ENCODE data around the gene KIF5B. TPM values are rescaled to one million over a fixed set of nuclear protein-coding genes. Genes with fewer than 3 reads are reported as not detected.
"Not testable (repeated sequence)": the region's sequence is repeated elsewhere in the genome, so short reads cannot be mapped to it uniquely, and the experiment has no call there.

The KIF5B gene
- total and polyA plus RNA-seq, 2 donors (not counting 3 experiments of a cell fraction or from before 2014, with no cell fraction given) = 24.7 to 159 TPM

DNA sequence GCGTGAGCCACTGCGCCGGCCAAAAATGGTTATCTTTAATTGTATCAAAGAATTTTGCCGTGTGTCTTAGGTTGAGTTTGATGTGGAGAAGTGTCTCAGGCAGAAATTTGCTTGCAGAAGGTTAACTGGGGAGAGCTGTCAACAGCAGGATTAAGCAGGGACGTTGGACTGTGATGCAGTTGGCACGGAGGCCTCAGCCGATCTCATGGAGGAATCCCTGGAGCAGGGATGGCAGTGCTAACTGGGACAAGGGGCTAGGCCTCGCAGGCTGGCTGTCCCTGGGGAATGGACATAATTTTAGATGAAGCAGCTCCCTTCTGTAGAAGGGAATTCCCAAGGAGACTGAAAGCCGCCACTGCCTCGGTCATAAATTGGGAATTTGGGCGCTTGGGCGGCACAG is 12.3 kb upstream of the KIF5B start:
- no peak for DNase-seq (ENCODE audit: low read depth, low spot score)
- no peak overlapping the region for H3K4me2 ChIP-seq (ENCODE audit: insufficient read depth, low read length)
- no peak overlapping the region for H3K9ac ChIP-seq (replicated peaks; ENCODE audit: extremely low read depth, insufficient read depth, low read length)
- H3K27me3 ChIP-seq (ENCODE audit: control insufficient read depth in 2 of 2, insufficient read depth in 2 of 2, low read length in 2 of 2) = peaks cover 0 to 3% of the 10 kb centered on the region in 2 experiments
- H3K9me3 ChIP-seq (replicated peaks; ENCODE audit: control insufficient read depth, insufficient read depth, low read length) = no peaks in the 10 kb centered on the region
- peaks cover 1% of the 10 kb centered on the region for H3K9me1 ChIP-seq (replicated peaks; ENCODE audit: control insufficient read depth, extremely low read depth, insufficient read depth, low read length)
- H3K4me1 ChIP-seq (ENCODE audit: control insufficient read depth, extremely low read depth, insufficient read depth, low read length) = no peaks in the 10 kb centered on the region
- TF ChIP-seq JUN (IDR thresholded peaks at IDR 0.05; ENCODE audit: borderline replicate concordance, insufficient read depth, insufficient read length, low read depth) = no peak
- no peak for TF ChIP-seq GATA2 (IDR thresholded peaks at IDR 0.05; ENCODE audit: insufficient read depth, insufficient read length, low read depth, low read length)
- TF ChIP-seq FOS (IDR thresholded peaks at IDR 0.05; ENCODE audit: borderline replicate concordance, insufficient read depth, low read length) = no peak
- no peak for TF ChIP-seq POLR2AphosphoS5 (IDR thresholded peaks at IDR 0.05; ENCODE audit: insufficient read depth, low read depth, low read length)
- no peak for TF ChIP-seq MYC (IDR thresholded peaks at IDR 0.05; ENCODE audit: low read depth, low read length)
- TF ChIP-seq, protein P1, sequence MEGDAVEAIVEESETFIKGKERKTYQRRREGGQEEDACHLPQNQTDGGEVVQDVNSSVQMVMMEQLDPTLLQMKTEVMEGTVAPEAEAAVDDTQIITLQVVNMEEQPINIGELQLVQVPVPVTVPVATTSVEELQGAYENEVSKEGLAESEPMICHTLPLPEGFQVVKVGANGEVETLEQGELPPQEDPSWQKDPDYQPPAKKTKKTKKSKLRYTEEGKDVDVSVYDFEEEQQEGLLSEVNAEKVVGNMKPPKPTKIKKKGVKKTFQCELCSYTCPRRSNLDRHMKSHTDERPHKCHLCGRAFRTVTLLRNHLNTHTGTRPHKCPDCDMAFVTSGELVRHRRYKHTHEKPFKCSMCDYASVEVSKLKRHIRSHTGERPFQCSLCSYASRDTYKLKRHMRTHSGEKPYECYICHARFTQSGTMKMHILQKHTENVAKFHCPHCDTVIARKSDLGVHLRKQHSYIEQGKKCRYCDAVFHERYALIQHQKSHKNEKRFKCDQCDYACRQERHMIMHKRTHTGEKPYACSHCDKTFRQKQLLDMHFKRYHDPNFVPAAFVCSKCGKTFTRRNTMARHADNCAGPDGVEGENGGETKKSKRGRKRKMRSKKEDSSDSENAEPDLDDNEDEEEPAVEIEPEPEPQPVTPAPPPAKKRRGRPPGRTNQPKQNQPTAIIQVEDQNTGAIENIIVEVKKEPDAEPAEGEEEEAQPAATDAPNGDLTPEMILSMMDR (IDR thresholded peaks at IDR 0.05; ENCODE audit: extremely low read depth in 1 of 2, insufficient read depth in 1 of 2, low read depth in 1 of 2, low read length in 2 of 2) = no peak
- TF ChIP-seq, protein P2, sequence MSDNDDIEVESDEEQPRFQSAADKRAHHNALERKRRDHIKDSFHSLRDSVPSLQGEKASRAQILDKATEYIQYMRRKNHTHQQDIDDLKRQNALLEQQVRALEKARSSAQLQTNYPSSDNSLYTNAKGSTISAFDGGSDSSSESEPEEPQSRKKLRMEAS (IDR thresholded peaks at IDR 0.05; ENCODE audit: insufficient read depth, insufficient read length) = no peak
- TF ChIP-seq POLR2A (IDR thresholded peaks at IDR 0.05; ENCODE audit: low read depth, low read length) = no peak
- TF ChIP-seq EZH2 (IDR thresholded peaks at IDR 0.05; ENCODE audit: borderline replicate concordance, low read depth, low read length, severe bottlenecking) = no peak
- BruUV-seq (replicated peaks) = no TSS peak
- no peak overlapping the region for H3K4me3 ChIP-seq (replicated peaks in 1 of 3; ENCODE audit: insufficient read depth in 1 of 3, low read depth in 1 of 3, low read length in 3 of 3)
- no peaks in the 10 kb centered on the region for H3K79me2 ChIP-seq (ENCODE audit: control insufficient read depth, insufficient read depth, low read length)
- no peak overlapping the region for H3K27ac ChIP-seq (ENCODE audit: insufficient read depth, low read depth, low read length)
- no peaks in the 10 kb centered on the region for H4K20me1 ChIP-seq (replicated peaks; ENCODE audit: control insufficient read depth, extremely low read depth, insufficient read depth, low read length)
- no peak for FAIRE-seq
- intact Hi-C loops (cut with micrococcal nuclease) (no loop called here), dilution Hi-C loops (cut with MboI; ENCODE audit: extremely low pct_ligation_motif_present, low sequenced_read_pairs) (no loop called here)
- H2AFZ ChIP-seq (ENCODE audit: low read depth, low read length) = no peak overlapping the region
- CTCF ChIA-PET = no interaction called here
- POLR2A ChIA-PET = no interaction called here
- no peaks in the 10 kb centered on the region for H3K36me3 ChIP-seq (ENCODE audit: control insufficient read depth in 2 of 2, extremely low read depth in 1 of 2, insufficient read depth in 2 of 2, low read length in 2 of 2)

DNA sequence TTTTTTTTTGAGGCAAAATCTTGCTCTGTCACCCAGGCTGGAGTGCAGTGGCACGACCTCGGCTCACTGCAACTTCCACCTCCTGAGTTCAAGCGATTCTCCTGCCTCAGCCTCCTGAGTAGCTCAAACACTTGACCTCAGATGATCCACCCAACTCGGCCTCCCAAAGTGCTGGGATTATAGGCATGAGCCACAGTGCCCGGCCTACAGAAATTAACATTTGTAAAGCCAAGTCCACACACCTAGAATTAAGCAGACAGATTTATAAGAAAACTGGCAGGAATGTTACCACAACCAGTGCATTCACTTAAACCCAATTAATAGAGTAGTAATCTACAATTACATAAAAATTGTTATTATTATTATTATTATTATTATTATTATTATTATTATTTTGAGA is 11.7 kb upstream of the KIF5B start:
- BruUV-seq (replicated peaks); FAIRE-seq; H3K4me2 ChIP-seq (ENCODE audit: insufficient read depth, low read length); H3K27ac ChIP-seq (ENCODE audit: insufficient read depth, low read depth, low read length); H3K9me3 ChIP-seq (replicated peaks; ENCODE audit: control insufficient read depth, insufficient read depth, low read length); H3K4me3 ChIP-seq (replicated peaks in 1 of 3; ENCODE audit: insufficient read depth in 1 of 3, low read depth in 1 of 3, low read length in 3 of 3); H3K79me2 ChIP-seq (ENCODE audit: control insufficient read depth, insufficient read depth, low read length); H3K4me1 ChIP-seq (ENCODE audit: control insufficient read depth, extremely low read depth, insufficient read depth, low read length); dilution Hi-C loops (cut with MboI; ENCODE audit: extremely low pct_ligation_motif_present, low sequenced_read_pairs); H3K9me1 ChIP-seq (replicated peaks; ENCODE audit: control insufficient read depth, extremely low read depth, insufficient read depth, low read length); intact Hi-C loops (cut with micrococcal nuclease); H4K20me1 ChIP-seq (replicated peaks; ENCODE audit: control insufficient read depth, extremely low read depth, insufficient read depth, low read length); POLR2A ChIA-PET; H3K9ac ChIP-seq (replicated peaks; ENCODE audit: extremely low read depth, insufficient read depth, low read length); CTCF ChIA-PET; H2AFZ ChIP-seq (ENCODE audit: low read depth, low read length); H3K27me3 ChIP-seq (ENCODE audit: control insufficient read depth in 2 of 2, insufficient read depth in 2 of 2, low read length in 2 of 2); H3K36me3 ChIP-seq (ENCODE audit: control insufficient read depth in 2 of 2, extremely low read depth in 1 of 2, insufficient read depth in 2 of 2, low read length in 2 of 2); DNase-seq (ENCODE audit: low read depth, low spot score): not testable (repeated sequence)
